ENCODE results near the gene PTPRM. TPM values are rescaled to one million over a fixed set of nuclear protein-coding genes. Genes with fewer than 3 reads are reported as not detected.

The PTPRM gene
- total RNA-seq, 1 experiment from 2014 or later, result 14.5 TPM

GRCh38 chr18:7974200-7974874 is 407.2 kb downstream of the PTPRM start:
- TF ChIP-seq YY1 (IDR thresholded peaks at IDR 0.05; ENCODE audit: extremely low read depth, insufficient replicate concordance, low read depth, low read length) (no peak), MAX (IDR thresholded peaks at IDR 0.05) (no peak), POLR2A (IDR thresholded peaks at IDR 0.05; ENCODE audit: borderline replicate concordance, extremely low read depth, insufficient read depth, insufficient read length) (no peak), CEBPB (IDR thresholded peaks at IDR 0.05; ENCODE audit: low read depth) (no peak), ELF1 (IDR thresholded peaks at IDR 0.05; ENCODE audit: borderline replicate concordance, low read depth) (no peak), ATF3 (IDR thresholded peaks at IDR 0.05) (no peak), EZH2 (IDR thresholded peaks at IDR 0.05) (no peak), POLR2AphosphoS5 (IDR thresholded peaks at IDR 0.05; ENCODE audit: low read depth, low read length) (no peak)
- POLR2A ChIA-PET, result no interaction called here
- CTCF ChIA-PET, result no interaction called here
- Histone ChIP-seq H4K20me1 (ENCODE audit: insufficient read depth) (no peaks in the 10 kb centered on the region), H3K79me2 (ENCODE audit: insufficient read depth, low read length) (no peaks in the 10 kb centered on the region), H2AFZ (ENCODE audit: low read depth, low read length, poor library complexity, severe bottlenecking) (no peak overlapping the region), H3K4me2 (ENCODE audit: low read length) (no peak overlapping the region), H3K36me3 (ENCODE audit: control insufficient read depth in 1 of 2, insufficient read depth in 2 of 2, low read length in 2 of 2) (no peaks in the 10 kb centered on the region), H3K9me2 (ENCODE audit: insufficient read depth) (no peaks in the 10 kb centered on the region), H3K27ac (ENCODE audit: low read depth, low read length) (no peak overlapping the region), H3K27me3 (ENCODE audit: insufficient read depth, low read length) (no peaks in the 10 kb centered on the region), H3K4me1 (ENCODE audit: control insufficient read depth in 1 of 2, insufficient read depth in 2 of 2, low read length in 2 of 2) (no peaks in the 10 kb centered on the region), H3K9me3 (ENCODE audit: control insufficient read depth in 1 of 2, insufficient read depth in 1 of 2, low read depth in 1 of 2, low read length in 2 of 2) (no peaks in the 10 kb centered on the region), H3K9ac (ENCODE audit: low read length) (no peak overlapping the region), H3K4me3 (replicated peaks in 1 of 2; ENCODE audit: low read depth in 1 of 2, low read length in 2 of 2) (no peak overlapping the region)
- ATAC-seq, result no peak
- intact Hi-C loops (cut with micrococcal nuclease), result no loop called here
- RAD21 ChIA-PET (ENCODE audit: low non-redundant PET in 1 of 2, low total read pairs in 2 of 2, uncharacterized antibody in 2 of 2, unreplicated experiment in 2 of 2), result no interaction called here
- BruUV-seq (replicated peaks), result no TSS peak
- DNase-seq (ENCODE audit: low read depth, low spot score), result no peak

- CTCF ChIA-PET, result no interaction called here
- POLR2A ChIA-PET, result no interaction called here
- RAD21 ChIA-PET (ENCODE audit: low non-redundant PET in 1 of 2, low total read pairs in 2 of 2, uncharacterized antibody in 2 of 2, unreplicated experiment in 2 of 2), result no interaction called here
- Histone ChIP-seq H3K79me2 (ENCODE audit: insufficient read depth, low read length) (no peaks in the 10 kb centered on the region), H4K20me1 (ENCODE audit: insufficient read depth) (no peaks in the 10 kb centered on the region), H3K36me3 (ENCODE audit: control insufficient read depth in 1 of 2, insufficient read depth in 2 of 2, low read length in 2 of 2) (no peaks in the 10 kb centered on the region), H3K27me3 (ENCODE audit: insufficient read depth, low read length) (no peaks in the 10 kb centered on the region), H3K9me2 (ENCODE audit: insufficient read depth) (no peaks in the 10 kb centered on the region), H3K4me2 (ENCODE audit: low read length) (no peak overlapping the region), H3K4me3 (replicated peaks in 1 of 2; ENCODE audit: low read depth in 1 of 2, low read length in 2 of 2) (no peak overlapping the region), H3K9me3 (ENCODE audit: control insufficient read depth in 1 of 2, insufficient read depth in 1 of 2, low read depth in 1 of 2, low read length in 2 of 2) (no peaks in the 10 kb centered on the region), H3K9ac (ENCODE audit: low read length) (no peak overlapping the region), H3K4me1 (ENCODE audit: control insufficient read depth in 1 of 2, insufficient read depth in 2 of 2, low read length in 2 of 2) (no peaks in the 10 kb centered on the region), H3K27ac (ENCODE audit: low read depth, low read length) (no peak overlapping the region), H2AFZ (ENCODE audit: low read depth, low read length, poor library complexity, severe bottlenecking) (no peak overlapping the region)
- intact Hi-C loops (cut with micrococcal nuclease), result no loop called here
- no TSS peak for BruUV-seq (replicated peaks)
- TF ChIP-seq EGR1 (IDR thresholded peaks at IDR 0.05; ENCODE audit: low read depth) (no peak), CTCF (IDR thresholded peaks at IDR 0.05 in 2 of 3, conservative IDR thresholded peaks at IDR 0.05 in 1 of 3; ENCODE audit: borderline replicate concordance in 1 of 3, insufficient read depth in 1 of 3, low read depth in 2 of 3, low read length in 2 of 3) (no peak), REST (IDR thresholded peaks at IDR 0.05; ENCODE audit: low read depth) (no peak), ZNF274 (IDR thresholded peaks at IDR 0.05; ENCODE audit: low read depth, low read length) (no peak), SIN3A (IDR thresholded peaks at IDR 0.05; ENCODE audit: low read depth) (no peak), CEBPB (IDR thresholded peaks at IDR 0.05; ENCODE audit: low read depth) (no peak), FOSL1 (IDR thresholded peaks at IDR 0.05; ENCODE audit: low read depth) (no peak)
- ATAC-seq, result no peak
- no peak for DNase-seq (ENCODE audit: low read depth, low spot score)
Observed at GRCh38 chr18:7977897-7978296, 410.8 kb downstream of the PTPRM start.

Measured in HCT116 (cell line).